Skeletal muscle cell (primary cell): ENCODE results near the gene FRRS1.

ENCODE experiments used
- DNase-seq: peaks from one replicate; pipeline ENCODE4 v3.0.0-alpha.2; 2010; ENCODE audit warnings: low read depth
- H3K4me3 ChIP-seq: 2 replicates; pipeline ENCODE4 v1.5.1; 2011; ENCODE audit warnings: low read depth, mild to moderate bottlenecking, control low read depth, low read length, moderate library complexity

The FRRS1 gene

DNA sequence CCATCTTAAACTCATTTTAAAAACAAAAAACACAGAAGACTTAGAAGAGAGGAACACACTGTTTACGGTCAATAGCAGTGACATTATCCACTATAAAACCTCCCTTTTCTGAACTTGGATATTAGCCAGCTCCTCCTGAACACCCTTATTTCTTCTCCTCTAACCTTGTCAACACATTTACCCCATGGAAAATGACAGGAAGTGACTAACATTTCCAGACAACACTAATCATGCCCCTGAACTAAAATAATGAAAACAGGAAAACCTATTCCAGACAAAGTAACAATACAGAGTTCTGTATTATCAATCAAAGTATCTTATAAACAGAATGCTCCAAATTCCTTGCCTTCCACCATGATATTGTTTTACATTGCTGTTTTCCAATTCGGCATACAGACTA is 75.3 kb downstream of the FRRS1 start:
- H3K4me3 ChIP-seq, result no peak overlapping the region
- no peak for DNase-seq

DNA sequence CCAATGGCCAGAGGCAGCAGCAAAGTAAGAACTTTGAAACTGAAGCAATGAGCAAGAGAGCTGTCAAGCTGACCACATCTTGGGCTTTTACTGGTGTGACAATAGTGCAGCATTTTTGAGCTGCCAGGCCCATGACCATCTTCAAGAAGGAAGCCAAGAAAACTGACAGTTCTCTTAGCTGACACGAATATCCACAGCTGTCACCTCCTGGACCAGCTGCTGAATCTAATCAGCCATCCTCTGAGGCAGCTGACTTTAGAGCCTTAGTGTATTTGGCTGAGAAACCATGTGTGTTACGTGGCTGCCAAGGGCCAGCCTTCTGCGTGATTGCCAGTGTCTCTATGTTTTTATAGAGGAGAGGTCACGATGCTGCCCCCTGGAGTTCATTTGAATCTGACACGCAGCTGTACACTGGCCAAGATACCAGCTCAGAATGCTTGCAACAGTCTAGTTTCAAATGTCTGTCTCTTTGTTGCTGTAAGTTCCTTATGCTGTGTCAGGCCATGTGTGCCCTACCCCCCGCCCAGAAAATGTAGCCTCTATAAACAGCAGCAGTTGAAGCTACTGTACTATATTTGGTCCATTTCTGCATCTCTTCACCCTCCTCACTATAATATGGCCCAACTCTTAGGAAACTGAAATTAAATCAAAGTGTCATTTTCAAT is 80.8 kb downstream of the FRRS1 start:
- DNase-seq, result peak; percentile 91

DNA sequence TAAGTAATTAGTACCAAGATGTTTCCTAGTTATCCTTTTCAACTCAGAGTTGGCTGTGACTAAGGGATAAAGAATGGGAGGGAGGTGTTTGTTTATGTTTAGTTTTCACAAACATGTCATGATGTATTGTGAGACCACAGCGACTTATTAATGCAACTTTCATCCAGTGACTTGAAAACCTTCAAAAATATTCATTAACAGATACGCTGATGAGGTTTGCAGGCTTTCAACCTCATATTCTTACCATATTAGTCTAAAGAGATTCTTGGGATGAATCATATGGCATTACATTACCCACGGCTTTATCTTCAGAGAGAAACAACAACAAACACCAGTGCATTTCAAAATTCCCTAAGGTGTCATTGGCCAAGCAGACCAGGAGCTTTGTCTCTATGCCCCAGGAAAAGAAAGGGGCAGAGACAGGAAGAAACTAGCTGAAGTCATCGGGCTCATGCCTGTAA is 84.1 kb downstream of the FRRS1 start:
- peak; percentile 75 for DNase-seq
- no peak overlapping the region for H3K4me3 ChIP-seq

More for the DNA sequence above, 80.8 kb downstream of the FRRS1 start:
- H3K4me3 ChIP-seq, result no peak overlapping the region

DNA sequence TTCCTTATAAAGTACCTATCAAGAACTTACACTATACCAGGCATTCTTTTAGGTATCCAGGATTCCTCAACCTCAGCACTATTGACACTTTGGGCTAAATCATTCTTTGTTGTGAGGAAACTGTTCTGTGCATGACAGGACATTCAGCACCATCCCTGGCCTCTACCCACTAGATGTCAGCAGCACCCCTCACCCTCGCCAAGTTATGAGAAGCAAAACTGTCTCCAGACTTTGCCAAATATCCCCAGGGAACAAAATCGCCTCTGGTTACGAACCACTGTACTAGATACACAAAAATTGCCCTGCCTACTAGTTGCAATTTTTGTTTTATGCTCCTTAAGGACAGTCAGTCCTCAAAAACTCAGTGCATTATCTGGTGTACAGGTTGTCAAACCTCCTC is 84.9 kb downstream of the FRRS1 start:
- no peak for DNase-seq
- H3K4me3 ChIP-seq, result no peak overlapping the region

DNA sequence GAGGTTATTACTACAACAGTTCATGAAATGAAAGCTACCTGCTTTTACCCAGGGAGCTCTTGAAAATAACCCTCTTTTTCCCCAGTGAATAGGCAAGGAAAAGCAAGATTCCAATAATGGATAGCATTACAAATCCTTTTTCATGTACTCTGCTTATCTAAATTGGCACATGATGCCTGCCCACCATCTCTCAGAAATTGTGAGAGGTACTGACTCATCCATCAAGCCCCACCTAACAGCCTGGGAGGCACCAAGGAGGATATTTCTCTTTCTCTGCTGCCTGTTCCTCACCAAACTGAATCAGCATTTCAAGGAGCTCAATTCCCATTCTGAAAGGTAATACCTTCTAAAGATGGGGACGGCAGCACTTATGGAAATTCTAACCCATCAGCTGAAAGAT is 86.2 kb downstream of the FRRS1 start:
- DNase-seq, result no peak
- H3K4me3 ChIP-seq, result no peak overlapping the region

DNA sequence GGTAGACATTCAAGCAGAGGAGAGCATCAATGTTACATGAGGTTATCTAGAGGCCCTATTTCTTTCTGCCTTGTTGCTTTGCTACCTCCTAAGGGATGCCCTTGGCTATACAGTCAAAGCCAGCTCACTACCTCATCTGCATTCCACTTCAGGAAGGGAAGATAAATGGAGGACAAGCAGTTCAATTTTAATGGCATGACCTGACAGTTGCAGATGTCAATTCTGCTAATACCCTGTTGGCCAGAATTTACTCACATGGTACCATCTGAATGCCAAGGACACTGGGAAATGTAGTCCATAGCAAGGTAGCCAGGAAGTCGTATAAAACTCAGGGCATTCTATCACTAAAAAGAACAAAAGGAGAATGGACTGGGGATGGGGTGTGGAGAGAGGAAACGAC is 89.0 kb downstream of the FRRS1 start:
- H3K4me3 ChIP-seq, result no peak overlapping the region
- DNase-seq, result no peak

DNA sequence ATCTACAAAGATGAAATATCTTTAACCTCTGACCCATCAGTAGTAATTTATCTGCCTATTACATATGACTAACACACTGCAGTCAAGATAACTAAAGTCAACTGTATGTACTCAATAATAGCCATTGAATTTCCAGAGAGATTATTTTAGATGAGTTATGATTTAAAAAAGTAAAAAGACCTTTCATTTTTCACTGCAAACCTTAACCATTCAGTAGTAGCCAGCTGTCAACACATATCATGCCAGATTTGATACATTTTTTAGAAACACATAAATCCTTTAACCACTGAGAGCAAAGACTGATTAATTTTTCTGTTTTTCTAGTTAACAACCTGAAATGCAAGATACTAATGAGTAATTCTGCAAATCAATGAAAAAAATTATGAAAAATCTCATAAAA is 89.6 kb downstream of the FRRS1 start:
- H3K4me3 ChIP-seq, result no peak overlapping the region
- no peak for DNase-seq

DNA sequence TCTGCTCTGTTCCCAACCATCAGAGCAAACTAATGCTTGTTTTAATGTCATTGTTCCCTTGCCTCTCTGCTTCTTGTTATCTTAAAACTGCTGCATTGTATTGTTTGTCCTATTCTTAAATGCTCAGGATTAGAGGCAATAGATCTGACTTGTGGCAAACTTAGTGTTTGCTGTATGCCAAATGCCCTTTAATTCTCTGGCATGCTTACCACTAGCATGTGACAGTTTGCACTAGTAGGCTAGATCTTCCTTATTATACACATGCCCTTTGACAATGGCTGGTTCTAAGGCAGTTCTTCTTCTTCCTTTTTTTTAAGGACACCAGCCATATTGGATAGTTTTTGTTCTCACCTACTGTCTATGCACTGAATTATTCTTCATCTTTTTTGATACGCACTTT is 90.4 kb downstream of the FRRS1 start:
- DNase-seq, result no peak

DNA sequence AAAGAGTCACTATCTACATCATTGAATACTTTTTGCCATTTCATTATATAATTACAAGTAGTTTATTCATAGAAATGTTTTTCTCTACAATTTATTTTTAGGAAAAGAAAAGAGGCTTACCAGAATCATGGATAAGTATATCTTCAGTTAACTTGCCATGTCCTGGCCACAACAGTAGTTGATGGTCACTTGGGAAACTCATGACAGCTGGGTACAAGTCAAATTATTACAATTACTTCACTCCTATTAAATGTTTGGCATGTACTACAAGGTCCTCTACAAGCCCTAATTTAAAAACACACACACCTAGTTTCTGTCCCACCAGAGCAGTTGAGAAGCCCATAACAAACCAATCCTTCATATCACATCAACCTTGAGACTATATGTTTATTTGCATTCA is 91.1 kb downstream of the FRRS1 start:
- no peak overlapping the region for H3K4me3 ChIP-seq
- no peak for DNase-seq

More for the DNA sequence above, 90.4 kb downstream of the FRRS1 start:
- H3K4me3 ChIP-seq, result no peak overlapping the region

DNA sequence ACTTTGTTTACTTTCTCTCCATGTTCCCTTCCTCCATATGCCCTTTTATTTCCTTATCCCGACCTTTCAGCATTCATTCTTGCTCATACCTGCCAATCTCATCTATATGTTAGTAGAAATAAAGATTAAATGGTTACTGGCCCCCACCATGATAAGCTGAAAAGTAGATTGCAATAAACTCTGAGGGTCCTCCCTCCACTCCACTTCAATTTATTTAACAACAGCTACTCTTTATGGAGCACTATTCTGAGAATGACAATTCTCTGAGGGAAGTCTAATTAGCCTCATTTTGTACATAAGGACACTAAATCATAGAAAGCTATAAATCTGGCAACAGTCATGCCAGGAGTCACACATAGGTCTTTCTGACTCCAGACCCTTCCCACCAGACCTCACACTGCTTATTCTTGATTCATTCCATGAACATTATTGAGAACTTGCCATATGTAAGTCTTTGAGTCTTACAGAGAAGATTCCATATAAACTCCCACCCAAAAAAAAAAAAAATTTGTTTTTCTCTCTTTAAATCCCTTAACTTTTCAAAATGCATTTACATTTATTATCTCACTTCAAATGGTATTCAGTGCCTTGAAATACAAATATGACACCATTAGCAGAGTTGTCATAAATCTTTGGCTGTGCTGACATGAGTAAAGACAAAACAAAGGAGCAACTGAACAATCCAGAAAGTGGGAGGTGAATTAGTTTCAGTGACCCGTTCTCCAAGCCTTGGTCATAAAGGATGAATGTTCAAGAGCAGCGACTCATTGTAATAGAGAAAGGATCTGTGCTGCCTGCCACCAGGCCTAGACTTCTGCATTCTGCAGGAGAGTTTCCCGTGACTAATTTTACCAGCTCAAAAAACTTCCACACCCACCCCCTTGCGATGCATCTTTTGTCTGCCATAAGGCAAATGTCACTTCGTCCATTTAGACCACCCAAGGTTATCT is 92.0 kb downstream of the FRRS1 start:
- no peak for DNase-seq
- H3K4me3 ChIP-seq, result no peak overlapping the region

DNA sequence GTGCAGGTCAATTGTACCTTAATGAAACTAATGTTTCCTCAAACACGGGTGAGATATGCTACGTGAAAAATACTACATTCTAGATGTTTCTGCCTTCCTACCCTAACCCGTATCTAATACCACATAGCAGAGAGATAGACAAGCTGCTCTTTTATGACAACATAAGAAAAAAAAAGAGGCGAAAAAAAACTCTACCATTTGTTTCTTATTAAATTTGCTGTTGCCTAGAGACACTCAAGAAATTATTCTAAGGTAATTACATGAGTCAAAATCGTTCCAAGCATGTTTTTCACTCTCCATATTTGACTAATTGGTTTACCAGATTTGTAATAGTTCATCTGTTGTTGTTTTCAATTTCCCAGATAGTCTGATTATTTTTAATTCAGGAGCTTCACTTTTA is 93.1 kb downstream of the FRRS1 start:
- DNase-seq, result no peak
- no peak overlapping the region for H3K4me3 ChIP-seq

DNA sequence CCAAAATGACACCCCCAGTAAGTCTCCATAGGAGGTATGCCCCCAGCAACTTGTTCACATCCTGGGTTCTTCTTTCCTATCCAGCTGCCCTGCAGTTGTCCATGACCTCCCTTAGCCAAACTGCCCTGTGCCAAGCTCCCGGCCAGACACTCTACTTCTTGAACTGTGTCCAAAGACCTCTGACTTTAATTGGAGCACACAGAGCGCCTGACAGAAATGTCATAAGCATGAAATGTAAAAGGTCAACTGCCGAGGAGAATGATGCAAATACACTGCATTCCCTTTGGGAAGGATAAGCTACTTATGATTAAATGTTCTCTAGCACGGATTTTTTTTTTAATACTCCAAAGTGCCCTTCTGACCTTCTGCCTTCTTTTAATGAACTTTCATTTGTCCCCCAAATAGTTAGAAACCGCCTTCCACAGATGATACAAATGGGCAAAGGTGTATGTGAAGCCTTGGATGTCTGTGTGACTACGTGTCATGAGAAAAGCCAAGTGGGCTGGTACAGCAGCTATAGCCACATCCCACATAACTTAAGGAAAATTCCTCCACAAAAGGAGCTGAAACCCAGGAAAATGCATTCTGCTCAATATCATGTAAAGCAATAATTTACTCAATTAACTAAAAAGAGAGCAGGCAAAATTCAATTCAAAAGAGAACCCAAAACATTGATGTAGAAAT is 93.8 kb downstream of the FRRS1 start:
- H3K4me3 ChIP-seq, result no peak overlapping the region
- DNase-seq, result no peak

DNA sequence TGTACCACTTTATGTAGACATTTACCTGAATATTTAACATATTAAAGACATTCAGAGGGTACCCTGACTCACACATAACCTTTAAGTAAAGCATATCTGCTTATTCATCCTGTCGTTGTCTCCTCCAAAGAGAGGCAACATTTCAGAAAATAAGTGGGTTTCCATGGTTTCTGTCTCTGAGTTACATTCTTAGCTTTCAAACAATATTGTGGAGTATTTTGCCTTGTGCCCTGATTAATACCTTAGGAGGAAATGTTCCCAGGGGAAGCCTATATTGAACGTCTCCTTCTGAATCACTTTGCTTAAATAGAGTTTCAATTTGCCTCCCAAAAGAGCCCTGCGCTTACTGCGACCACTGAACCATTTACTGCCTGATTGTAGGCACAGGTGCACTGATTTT is 94.4 kb downstream of the FRRS1 start:
- no peak overlapping the region for H3K4me3 ChIP-seq
- DNase-seq, result no peak

DNA sequence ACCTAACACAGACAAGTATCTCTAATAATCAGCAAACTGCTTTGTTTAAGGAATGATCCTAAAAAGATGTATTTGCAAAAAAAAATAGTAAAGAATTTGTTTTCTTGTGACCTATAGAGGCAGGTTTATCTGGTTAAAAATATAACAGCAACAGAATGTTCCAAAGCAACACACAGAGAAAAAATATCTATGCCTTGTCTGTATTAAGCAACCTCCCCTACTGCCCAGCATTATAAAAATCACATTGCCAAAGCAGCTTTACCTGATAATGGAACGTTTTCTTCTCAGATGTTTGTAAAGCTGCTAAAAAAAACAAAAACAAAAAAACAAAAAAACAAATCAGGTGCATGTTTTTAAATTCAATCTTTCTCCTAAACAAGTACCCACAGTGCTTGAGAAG is 95.9 kb downstream of the FRRS1 start:
- DNase-seq, result no peak

DNA sequence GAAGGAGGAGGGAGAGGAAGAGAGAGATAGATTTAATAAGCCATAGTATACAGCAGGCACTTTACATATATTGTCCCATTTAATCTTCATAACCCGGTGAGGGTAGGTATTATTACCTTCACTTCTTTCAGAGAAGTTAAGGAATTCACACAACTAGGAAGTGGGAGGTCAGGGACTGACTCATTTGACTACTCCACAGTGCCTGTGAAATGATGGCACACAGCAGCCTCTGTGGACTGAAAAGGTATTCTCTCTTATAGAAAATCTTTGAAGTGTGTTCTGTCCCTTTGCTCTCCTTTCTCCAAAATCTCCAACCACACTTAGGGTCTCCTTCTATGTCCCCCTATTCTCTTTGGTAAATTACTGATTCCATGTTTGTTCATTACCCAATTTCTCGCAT is 96.6 kb downstream of the FRRS1 start:
- DNase-seq, result no peak
- no peak overlapping the region for H3K4me3 ChIP-seq

More for the DNA sequence above, 95.9 kb downstream of the FRRS1 start:
- H3K4me3 ChIP-seq, result no peak overlapping the region

DNA sequence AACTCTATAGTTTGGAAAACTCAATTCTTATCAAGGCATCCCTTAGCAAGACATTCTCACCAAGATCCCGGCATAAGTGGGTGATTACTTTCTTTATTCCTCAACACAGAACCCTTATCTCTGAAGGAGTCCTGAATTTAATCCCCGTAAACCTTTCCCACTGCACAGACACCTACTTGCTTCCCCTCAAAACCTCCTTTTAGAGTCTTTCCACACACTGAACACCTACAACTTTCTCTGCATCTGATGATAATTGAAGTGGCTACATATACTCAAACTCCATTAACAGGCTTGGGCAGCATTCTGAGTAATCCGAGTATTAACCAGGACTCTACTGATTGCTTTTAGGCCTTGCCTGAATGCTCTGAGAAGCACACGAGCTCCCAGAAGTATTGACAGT is 97.1 kb downstream of the FRRS1 start:
- H3K4me3 ChIP-seq, result no peak overlapping the region
- DNase-seq, result no peak

DNA sequence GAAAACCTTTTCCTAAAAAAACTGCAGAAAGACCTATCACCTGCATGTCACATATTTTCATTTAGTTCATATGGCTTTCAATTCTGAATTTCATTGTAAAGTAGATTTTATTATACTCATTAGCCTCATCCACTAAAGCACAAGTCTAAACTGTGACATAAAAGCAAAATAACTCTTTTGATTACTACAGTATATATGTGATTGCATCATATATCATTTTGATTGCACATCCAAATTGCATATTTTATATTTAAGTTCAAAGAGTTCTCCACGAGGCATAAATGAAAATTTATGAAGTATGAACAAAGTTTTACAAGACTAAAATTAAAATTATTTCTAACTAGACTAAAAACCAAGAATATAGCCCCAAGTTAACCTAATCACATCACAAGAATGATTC is 101.2 kb downstream of the FRRS1 start:
- no peak for DNase-seq
- no peak overlapping the region for H3K4me3 ChIP-seq

DNA sequence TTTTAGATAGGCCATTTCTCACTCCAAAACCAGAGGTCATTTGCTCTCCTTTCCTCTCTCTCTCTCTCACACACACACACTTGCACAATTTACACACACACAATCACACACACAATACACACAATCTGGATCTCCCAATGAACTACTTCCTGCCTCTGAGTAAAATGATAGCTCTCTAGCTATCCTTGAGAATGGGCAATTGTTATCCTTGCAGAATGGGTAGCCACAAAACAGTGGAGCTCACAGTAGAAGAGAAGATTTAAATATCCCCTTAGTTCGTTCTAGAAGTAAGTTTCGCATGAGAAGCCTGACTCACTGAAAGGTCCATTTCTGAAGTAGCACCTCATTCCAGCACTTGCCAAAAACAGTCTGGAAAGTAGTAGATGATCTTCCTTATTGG is 102.9 kb downstream of the FRRS1 start:
- no peak for DNase-seq
- no peak overlapping the region for H3K4me3 ChIP-seq

DNA sequence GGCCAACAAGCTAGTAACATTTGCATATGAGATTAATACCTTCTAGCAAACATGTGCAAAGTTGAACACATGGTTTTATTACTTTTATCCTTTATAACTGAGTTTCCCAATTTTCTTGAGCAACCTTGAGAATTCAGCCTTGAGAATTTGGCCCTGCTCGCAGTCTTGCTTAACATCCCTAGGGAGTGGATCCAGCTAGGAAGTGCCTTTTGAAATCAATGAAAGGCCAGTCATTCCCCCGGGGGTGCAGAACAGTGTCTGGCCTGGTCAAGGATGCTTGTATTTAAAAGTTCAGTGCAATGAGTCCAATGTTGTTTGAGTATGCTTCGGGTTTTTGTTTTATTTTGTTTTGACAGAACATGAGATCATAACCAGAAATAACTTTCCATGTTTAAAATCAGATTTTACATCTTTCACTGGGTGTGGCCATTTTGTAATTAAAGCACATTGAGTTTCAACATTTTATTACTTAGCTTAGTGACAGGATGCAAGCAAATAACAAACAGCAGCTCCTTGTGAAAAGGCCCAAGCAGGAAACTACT is 103.8 kb downstream of the FRRS1 start:
- DNase-seq, result peak; percentile 96
- H3K4me3 ChIP-seq, result no peak overlapping the region

DNA sequence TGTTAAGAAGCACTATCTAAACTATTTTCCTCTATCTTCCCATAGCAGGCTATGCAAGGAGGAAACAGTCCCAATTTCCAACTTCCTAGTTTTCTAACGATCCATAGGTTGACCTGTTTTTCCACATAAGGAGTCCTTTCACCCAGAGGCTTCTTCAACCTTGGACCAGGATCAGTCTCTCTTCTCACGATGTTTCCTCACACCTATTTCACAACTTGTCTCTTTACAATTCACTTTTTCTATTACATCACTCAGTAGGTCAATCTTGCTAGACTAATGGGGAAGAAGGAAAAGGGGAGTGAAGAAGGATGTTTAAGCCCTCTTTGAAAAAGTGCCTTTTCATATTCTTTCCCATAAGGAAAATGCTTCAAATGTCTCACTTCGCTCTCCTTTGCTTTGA is 104.7 kb downstream of the FRRS1 start:
- no peak overlapping the region for H3K4me3 ChIP-seq
- DNase-seq, result no peak
